Stomach smooth muscle (tissue), 2 donors: Measurements from ENCODE around the gene ABI3BP.

Source experiments
- H3K27ac ChIP-seq: one replicate; pipeline ENCODE4 v1.7.0; 2013; ENCODE audit warnings: mild to moderate bottlenecking, low read length, inconsistent platforms
- H3K27me3 ChIP-seq, 2 donors: one replicate each; pipeline ENCODE4 v1.7.0; 2013; ENCODE audit warnings: low read length in 2 of 2; ENCODE audit not compliant: insufficient read depth in 2 of 2, control insufficient read depth in 1 of 2
- H3K36me3 ChIP-seq, 2 donors: one replicate each; pipeline ENCODE4 v1.7.0; 2013; ENCODE audit warnings: low read length in 2 of 2; ENCODE audit not compliant: control insufficient read depth in 2 of 2, insufficient read depth in 2 of 2
- H3K4me1 ChIP-seq: one replicate; pipeline ENCODE4 v1.7.0; 2013; ENCODE audit warnings: low read length; ENCODE audit not compliant: control insufficient read depth, insufficient read depth
- H3K4me3 ChIP-seq, 2 donors: one replicate each; pipeline ENCODE4 v1.7.0; 2013; ENCODE audit warnings: low read length in 2 of 2
- H3K9ac ChIP-seq, 2 donors: one replicate each; pipeline ENCODE4 v1.7.0; 2013; ENCODE audit warnings: low read length in 2 of 2, mild to moderate bottlenecking in 1 of 2
- H3K9me3 ChIP-seq, 2 donors: one replicate each; pipeline ENCODE4 v1.7.0; 2013; ENCODE audit warnings: low read length in 2 of 2; ENCODE audit not compliant: control insufficient read depth in 2 of 2
- donor health status: healthy.
- donor health status: Pancreatic carcinoma.

Gene ABI3BP

GRCh38 chr3:100746092-100746491 lies 247.1 kb downstream of the ABI3BP start:
- no peaks in the 10 kb centered on the region for H3K27me3 ChIP-seq
- no peaks in the 10 kb centered on the region for H3K9me3 ChIP-seq
- H3K4me1 ChIP-seq: no peaks in the 10 kb centered on the region
- H3K9ac ChIP-seq: no peak overlapping the region
- H3K4me3 ChIP-seq: no peak overlapping the region
- H3K27ac ChIP-seq: no peak overlapping the region
- H3K36me3 ChIP-seq: peaks cover 25 to 38% of the 10 kb centered on the region in 2 donors

DNA sequence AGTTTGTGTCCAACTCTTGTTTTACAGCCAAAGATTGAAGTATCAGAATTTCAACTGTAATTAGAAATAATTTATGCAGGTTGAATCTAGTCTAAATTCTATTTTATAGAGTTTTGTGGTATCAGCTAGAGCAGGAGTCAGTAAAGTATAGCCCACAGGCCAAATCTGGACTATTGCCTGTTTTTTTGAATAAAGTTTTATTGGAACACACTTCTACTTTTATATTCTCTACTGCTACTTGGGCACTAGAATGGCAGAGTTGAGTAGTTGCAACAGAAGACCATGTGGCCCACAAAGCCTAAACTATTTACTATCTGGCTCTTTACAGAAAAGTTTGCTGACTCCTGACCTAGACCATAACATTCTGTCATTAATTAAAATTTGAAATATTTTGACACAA lies 247.6 kb downstream of the ABI3BP start:
- no peak overlapping the region for H3K27ac ChIP-seq
- peaks cover 22 to 36% of the 10 kb centered on the region in 2 donors for H3K36me3 ChIP-seq
- no peaks in the 10 kb centered on the region for H3K4me1 ChIP-seq
- no peaks in the 10 kb centered on the region for H3K27me3 ChIP-seq
- H3K4me3 ChIP-seq: no peak overlapping the region
- H3K9ac ChIP-seq: no peak overlapping the region
- no peaks in the 10 kb centered on the region for H3K9me3 ChIP-seq

DNA sequence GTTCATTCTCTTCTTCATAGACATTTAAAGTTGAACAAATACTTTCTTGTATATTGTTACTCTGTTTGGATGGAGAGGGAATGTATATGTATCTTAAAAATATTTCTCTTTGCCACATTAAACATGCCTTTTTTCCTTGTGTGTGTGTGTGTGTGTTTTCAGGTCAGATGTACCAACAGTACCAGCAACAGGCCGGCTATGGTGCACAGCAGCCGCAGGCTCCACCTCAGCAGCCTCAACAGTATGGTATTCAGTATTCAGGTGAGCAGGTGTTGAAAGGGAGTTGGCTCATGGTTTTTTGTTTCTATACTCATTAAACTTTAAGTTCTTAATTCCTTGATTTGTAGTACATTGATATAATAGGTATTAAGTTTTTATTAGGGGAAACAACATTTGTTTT lies 248.6 kb downstream of the ABI3BP start:
- Histone ChIP-seq H3K4me3 (no peak overlapping the region), H3K27ac (no peak overlapping the region), H3K9ac (no peak overlapping the region), H3K4me1 (no peaks in the 10 kb centered on the region), H3K36me3 (peaks cover 25 to 39% of the 10 kb centered on the region in 2 donors), H3K9me3 (no peaks in the 10 kb centered on the region), H3K27me3 (no peaks in the 10 kb centered on the region)

DNA sequence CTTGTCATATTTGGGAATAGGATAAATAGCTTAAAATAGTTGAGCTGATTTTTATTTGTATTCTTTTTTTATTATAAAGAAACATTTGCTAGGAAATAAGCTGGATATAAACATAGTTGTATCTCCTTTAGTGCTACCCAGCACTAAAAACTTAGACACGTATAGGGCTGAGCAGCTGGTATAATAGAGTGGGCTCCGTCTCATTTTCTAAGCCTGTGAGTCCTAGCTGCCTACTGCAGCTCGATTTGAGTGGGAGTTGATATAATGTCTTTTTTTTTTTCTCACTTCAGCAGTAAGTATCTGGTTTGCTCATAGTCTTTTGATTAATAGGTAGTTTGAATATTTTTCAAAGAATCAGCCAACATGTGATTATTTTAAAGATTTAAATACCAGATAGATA lies 249.7 kb downstream of the ABI3BP start:
- Histone ChIP-seq H3K9me3 (no peaks in the 10 kb centered on the region), H3K27ac (no peak overlapping the region), H3K36me3 (peaks cover 21 to 35% of the 10 kb centered on the region in 2 donors), H3K27me3 (no peaks in the 10 kb centered on the region), H3K4me1 (no peaks in the 10 kb centered on the region), H3K9ac (no peak overlapping the region), H3K4me3 (no peak overlapping the region)

GRCh38 chr3:100740207-100740606 lies 253.0 kb downstream of the ABI3BP start:
- Histone ChIP-seq H3K9ac (no peak overlapping the region), H3K4me3 (no peak overlapping the region), H3K36me3 (peaks cover 29 to 40% of the 10 kb centered on the region in 2 donors), H3K4me1 (no peaks in the 10 kb centered on the region), H3K27ac (no peak overlapping the region), H3K9me3 (no peaks in the 10 kb centered on the region), H3K27me3 (no peaks in the 10 kb centered on the region)

DNA sequence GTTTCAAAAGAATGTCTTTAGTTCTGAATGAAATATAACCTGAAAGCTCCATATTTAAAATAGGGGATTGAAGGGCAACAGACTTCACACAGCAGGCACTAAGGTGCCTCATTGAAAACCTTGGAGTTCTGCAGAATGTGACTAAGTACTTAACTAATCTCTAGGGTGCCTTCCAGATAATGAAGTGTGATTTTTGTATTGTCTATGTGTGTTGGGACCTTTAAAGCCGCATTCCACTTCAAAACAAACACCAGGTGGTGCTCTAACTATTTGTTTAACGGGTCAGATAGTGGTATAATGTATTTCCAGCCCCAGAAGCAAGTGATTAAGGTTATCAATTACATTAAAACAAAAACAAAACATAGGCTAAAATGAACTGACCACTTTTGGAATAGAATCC lies 255.9 kb downstream of the ABI3BP start:
- no peaks in the 10 kb centered on the region for H3K4me1 ChIP-seq
- no peaks in the 10 kb centered on the region for H3K9me3 ChIP-seq
- H3K9ac ChIP-seq: no peak overlapping the region
- peaks cover 24 to 28% of the 10 kb centered on the region in 2 donors for H3K36me3 ChIP-seq
- H3K27ac ChIP-seq: no peak overlapping the region
- no peak overlapping the region for H3K4me3 ChIP-seq
- H3K27me3 ChIP-seq: no peaks in the 10 kb centered on the region

GRCh38 chr3:100732435-100732834 lies 260.8 kb downstream of the ABI3BP start:
- H3K9ac ChIP-seq: no peak overlapping the region
- no peak overlapping the region for H3K27ac ChIP-seq
- H3K27me3 ChIP-seq: no peaks in the 10 kb centered on the region
- H3K9me3 ChIP-seq: no peaks in the 10 kb centered on the region
- no peak overlapping the region for H3K4me3 ChIP-seq
- H3K4me1 ChIP-seq: no peaks in the 10 kb centered on the region
- peaks cover 10 to 15% of the 10 kb centered on the region in 2 donors for H3K36me3 ChIP-seq

GRCh38 chr3:100730524-100730923 lies 262.7 kb downstream of the ABI3BP start:
- Histone ChIP-seq H3K36me3 (peaks cover 8% of the 10 kb centered on the region in 2 donors), H3K4me1 (no peaks in the 10 kb centered on the region), H3K9me3 (no peaks in the 10 kb centered on the region), H3K27me3 (no peaks in the 10 kb centered on the region), H3K9ac (no peak overlapping the region), H3K27ac (no peak overlapping the region), H3K4me3 (no peak overlapping the region)

GRCh38 chr3:100726706-100727105 lies 266.5 kb downstream of the ABI3BP start:
- H3K36me3 ChIP-seq: peaks cover 4 to 7% of the 10 kb centered on the region in 2 donors
- no peak overlapping the region for H3K27ac ChIP-seq

GRCh38 chr3:100725935-100726513 lies 267.2 kb downstream of the ABI3BP start:
- no peaks in the 10 kb centered on the region for H3K4me1 ChIP-seq

More at GRCh38 chr3:100726706-100727105, 266.5 kb downstream of the ABI3BP start:
- Histone ChIP-seq H3K4me1 (no peaks in the 10 kb centered on the region), H3K9me3 (no peaks in the 10 kb centered on the region), H3K27me3 (no peaks in the 10 kb centered on the region), H3K4me3 (no peak overlapping the region), H3K9ac (no peak overlapping the region)

GRCh38 chr3:100720426-100720825 lies 272.8 kb downstream of the ABI3BP start:
- no peaks in the 10 kb centered on the region for H3K27me3 ChIP-seq
- H3K4me3 ChIP-seq: no peak overlapping the region
- no peaks in the 10 kb centered on the region for H3K4me1 ChIP-seq
- H3K27ac ChIP-seq: no peak overlapping the region
- H3K36me3 ChIP-seq: peaks cover 8 to 9% of the 10 kb centered on the region in 2 donors
- H3K9me3 ChIP-seq: no peaks in the 10 kb centered on the region
- H3K9ac ChIP-seq: no peak overlapping the region

More at GRCh38 chr3:100725935-100726513, 267.2 kb downstream of the ABI3BP start:
- Histone ChIP-seq H3K4me3 (no peak overlapping the region), H3K27me3 (no peaks in the 10 kb centered on the region), H3K27ac (no peak overlapping the region), H3K9me3 (no peaks in the 10 kb centered on the region), H3K9ac (no peak overlapping the region), H3K36me3 (peaks cover 7 to 11% of the 10 kb centered on the region in 2 donors)
